GM12878 (cell line): ENCODE results near the gene KCTD2. TPM values are rescaled to one million over a fixed set of nuclear protein-coding genes. Genes with fewer than 3 reads are reported as not detected.

Experiments
- CHD2 ChIP-seq: IDR thresholded peaks from 2 replicates; pipeline ENCODE4 v1.6.1; 2011; ENCODE audit warnings: low read depth, low read length, improper control_type of control experiment, borderline replicate concordance
- E2F8 ChIP-seq: fragments of 450-650 bp; IDR thresholded peaks from 2 replicates; pipeline ENCODE4 v1.6.1; 2018; ENCODE audit warnings: mild to moderate bottlenecking, low read depth, moderate library complexity; ENCODE audit not compliant: partially characterized antibody
- ETV6 ChIP-seq, 2 experiments: fragments of 450-650 bp in 1 of 2; IDR thresholded peaks in 1 of 2; conservative IDR thresholded peaks in 1 of 2; 2 replicates each; pipeline ENCODE4 v1.6.1; 2014; ENCODE audit warnings: antibody characterized with exemption in 1 of 2, borderline replicate concordance in 1 of 2, low read depth in 1 of 2, mild to moderate bottlenecking in 1 of 2, moderate library complexity in 1 of 2
- IKZF2 ChIP-seq, 2 experiments: fragments of 450-650 bp; IDR thresholded peaks; 2 replicates each; pipeline ENCODE4 v1.6.1; 2017; ENCODE audit warnings: mild to moderate bottlenecking in 2 of 2, moderate library complexity in 2 of 2
- NFIC ChIP-seq: IDR thresholded peaks from 2 replicates; pipeline ENCODE4 v1.6.1; 2012; ENCODE audit warnings: low read depth, mild to moderate bottlenecking, inconsistent platforms, low read length, moderate library complexity
- PKNOX1 ChIP-seq: fragments of 450-650 bp; IDR thresholded peaks from 2 replicates; pipeline ENCODE4 v1.6.1; 2016; ENCODE audit warnings: mild to moderate bottlenecking
- POLR2AphosphoS2 ChIP-seq: IDR thresholded peaks from 2 replicates; pipeline ENCODE4 v1.6.1; 2011; ENCODE audit warnings: low read depth, mild to moderate bottlenecking, low read length, improper control_type of control experiment, moderate library complexity
- POU2F2 ChIP-seq: IDR thresholded peaks from 3 replicates; pipeline ENCODE4 v1.6.1; 2011; ENCODE audit warnings: low read depth, mild to moderate bottlenecking, low read length, borderline replicate concordance
- RB1 ChIP-seq: fragments of 450-650 bp; formaldehyde crosslinking; IDR thresholded peaks from 2 replicates; pipeline ENCODE4 v1.6.1; 2017; ENCODE audit warnings: mild to moderate bottlenecking, borderline replicate concordance
- RCOR1 ChIP-seq: conservative IDR thresholded peaks from 2 replicates; pipeline ENCODE4 v1.6.1; 2012; ENCODE audit warnings: low read depth, low read length, improper control_type of control experiment
- SP1 ChIP-seq: IDR thresholded peaks from one replicate; pipeline ENCODE4 v1.6.1; 2011; ENCODE audit warnings: low read depth, low read length
- SRF ChIP-seq, 2 experiments: IDR thresholded peaks; 2 replicates each; pipeline ENCODE4 v1.6.1; 2011; ENCODE audit warnings: low read depth in 2 of 2, low read length in 2 of 2, mild to moderate bottlenecking in 1 of 2, moderate library complexity in 1 of 2
- STAT1 ChIP-seq: fragments of 450-650 bp; conservative IDR thresholded peaks from 2 replicates; pipeline ENCODE4 v1.6.1; 2014; ENCODE audit warnings: antibody characterized with exemption, mild to moderate bottlenecking
- TCF7 ChIP-seq: IDR thresholded peaks from 2 replicates; pipeline ENCODE4 v1.6.1; 2014; ENCODE audit warnings: antibody characterized with exemption, borderline replicate concordance
- USF1 ChIP-seq: IDR thresholded peaks from 2 replicates; pipeline ENCODE4 v1.6.1; 2011; ENCODE audit warnings: borderline replicate concordance, low read depth, mild to moderate bottlenecking, moderate library complexity, mixed read lengths, low read length; ENCODE audit not compliant: insufficient read depth; ENCODE audit errors: extremely low read length
- WRNIP1 ChIP-seq: IDR thresholded peaks from 2 replicates; pipeline ENCODE4 v1.6.1; 2011; ENCODE audit warnings: low read depth, low read length, improper control_type of control experiment, borderline replicate concordance
- YY1 ChIP-seq: IDR thresholded peaks from 2 replicates; pipeline ENCODE4 v1.6.1; 2011; ENCODE audit warnings: low read depth, mild to moderate bottlenecking, low read length
- ZBTB11 ChIP-seq: fragments of 450-650 bp; formaldehyde crosslinking; IDR thresholded peaks from 2 replicates; pipeline ENCODE4 v1.5.0; 2022; ENCODE audit warnings: mild to moderate bottlenecking, missing genetic modification characterization
- ZNF274 ChIP-seq: IDR thresholded peaks from one replicate; pipeline ENCODE4 v1.8.0; 2011; ENCODE audit not compliant: insufficient read length, insufficient read depth
- ZNF384 ChIP-seq: IDR thresholded peaks from 2 replicates; pipeline ENCODE4 v1.6.1; 2012; ENCODE audit warnings: low read depth, mild to moderate bottlenecking, low read length, improper control_type of control experiment, borderline replicate concordance
- ZZZ3 ChIP-seq: IDR thresholded peaks from 2 replicates; pipeline ENCODE4 v1.6.1; 2011; ENCODE audit warnings: low read depth; ENCODE audit not compliant: control insufficient read depth, insufficient read length
- polyA plus RNA-seq, 11 experiments: library from polyadenylated mRNA; depleted of rRNA in 4 of 11; unstranded in 6 of 11; stranded (reverse) in 5 of 11; fragments of >200 nt; fragmentation: Nextera tagmentation in 4 of 11; fragmentation: Illumina TruSeq in 1 of 11; extraction: Ambion mirVana in 4 of 11; extraction: Trizol in 1 of 11; gene quantifications; 1 replicate in 1 of 11; 2 replicates in 10 of 11; pipeline versions ENCODE4 v1.2.1 to v1.2.3, GENCODE V29; 2011 to 2016; ENCODE audit warnings: inconsistent platforms in 2 of 11, missing spikeins in 2 of 11, low read depth in 1 of 11
- total RNA-seq, 4 experiments: library from RNA; depleted of rRNA in 3 of 4; stranded (reverse); fragments of >200 nt in 3 of 4; fragmentation: Illumina TruSeq in 1 of 4; extraction: Trizol in 1 of 4; gene quantifications; 2 replicates each; pipeline versions ENCODE4 v1.2.1 to v1.2.3, GENCODE V29; 2013 to 2021

The KCTD2 gene
- total and polyA plus RNA-seq, 10 of the 15 experiments (the other 5 are each of a cell fraction or from before 2014, with no cell fraction given): 1.5 to 27.5 (median 13.7) TPM

GRCh38 chr17:75012346-75013091, 34.5 kb upstream of the KCTD2 start, which contains the start of gene MRPL58 (continued):
- peak; percentile 71 for TF ChIP-seq SP1
- TF ChIP-seq PKNOX1: 0 out of 2 replicates have a peak, but pooled peaks have one; percentile 6
- no peak for TF ChIP-seq ETV6 (conservative IDR thresholded peaks at IDR 0.05 in 1 of 2, IDR thresholded peaks at IDR 0.05 in 1 of 2; ENCODE audit: borderline replicate concordance in 1 of 2, low read depth in 1 of 2)
- peak in 1 of 2 experiments; percentile 32; a peak in 2 of 4 replicates for TF ChIP-seq IKZF2 (IDR thresholded peaks at IDR 0.05)
- TF ChIP-seq RCOR1: 0 out of 2 replicates have a peak, but pooled peaks have one; percentile 74
- 0 out of 2 replicates have a peak, but pooled peaks have one; percentile 61 for TF ChIP-seq STAT1
- 0 out of 2 replicates have a peak, but pooled peaks have one; percentile 26 for TF ChIP-seq ZNF384
- TF ChIP-seq CHD2: peak; percentile 71
- TF ChIP-seq TCF7: peak; percentile 19; the same call in 1 of the 2 replicates
- peak; percentile 98 for TF ChIP-seq YY1
- TF ChIP-seq ZZZ3: no peak
- TF ChIP-seq WRNIP1: no peak
- peak; percentile 94 for TF ChIP-seq ZBTB11 (CRISPR knock-in tag)
- peak; percentile 73 for TF ChIP-seq E2F8
- no peak for TF ChIP-seq ZNF274
- TF ChIP-seq NFIC: peak; percentile 42; the same call in 1 of the 2 replicates
- no peak; the same call in 1 of the 2 replicates for TF ChIP-seq POLR2AphosphoS2
- peak in 1 of 2 experiments; percentile 85; a peak in 2 of 4 replicates for TF ChIP-seq SRF (IDR thresholded peaks at IDR 0.05; ENCODE audit: low read depth in 2 of 2, low read length in 2 of 2)
- peak; percentile 85; the same call in 1 of the 2 replicates for TF ChIP-seq RB1
- no peak for TF ChIP-seq USF1
- TF ChIP-seq POU2F2: peak; percentile 92; the same call in 2 of the 3 replicates
